Fibroblast of lung (primary cell): Measurements from ENCODE around the gene SNX33. TPM values are rescaled to one million over a fixed set of nuclear protein-coding genes. Genes with fewer than 3 reads are reported as not detected.

ENCODE experiments used
- DNase-seq, 2 donors: peaks; one replicate each; pipeline versions ENCODE4 v3.0.0 to v3.0.0-alpha.2; 2010; ENCODE audit warnings: low read depth in 2 of 2
- H2AFZ ChIP-seq: 2 replicates; pipeline ENCODE4 v1.5.1; 2012; ENCODE audit warnings: low read length, control low read depth, inconsistent platforms
- H3K27ac ChIP-seq: 2 replicates; pipeline ENCODE4 v1.5.1; 2011; ENCODE audit warnings: low read length, control low read depth; ENCODE audit not compliant: insufficient read depth
- H3K27me3 ChIP-seq: 2 replicates; pipeline ENCODE4 v1.5.1; 2011; ENCODE audit warnings: mild to moderate bottlenecking, low read length; ENCODE audit not compliant: control insufficient read depth, insufficient read depth
- H3K36me3 ChIP-seq: 2 replicates; pipeline ENCODE4 v1.5.1; 2011; ENCODE audit warnings: low read length; ENCODE audit not compliant: control insufficient read depth, insufficient read depth
- H3K4me1 ChIP-seq: 2 replicates; pipeline ENCODE4 v1.5.1; 2011; ENCODE audit warnings: low read length; ENCODE audit not compliant: control insufficient read depth, insufficient read depth; ENCODE audit errors: extremely low read depth
- H3K4me2 ChIP-seq: 2 replicates; pipeline ENCODE4 v1.5.1; 2011; ENCODE audit warnings: low read length, control low read depth; ENCODE audit not compliant: insufficient read depth; ENCODE audit errors: extremely low read depth
- H3K4me3 ChIP-seq, 4 experiments: fragments of 200-600 bp in 1 of 4; sonication (generic) in 1 of 4; replicated peaks in 1 of 4; 2 replicates each; pipeline ENCODE4 v1.5.1; 2011 to 2016; ENCODE audit warnings: low read length in 4 of 4, low read depth in 3 of 4, mild to moderate bottlenecking in 3 of 4, control low read depth in 2 of 4, inconsistent platforms in 1 of 4, mixed read lengths in 1 of 4; ENCODE audit not compliant: insufficient read depth in 1 of 4; ENCODE audit errors: control extremely low read depth in 1 of 4
- H3K79me2 ChIP-seq: 2 replicates; pipeline ENCODE4 v1.5.1; 2012; ENCODE audit warnings: mild to moderate bottlenecking, low read length, inconsistent platforms; ENCODE audit not compliant: control insufficient read depth, insufficient read depth
- H3K9ac ChIP-seq: 2 replicates; pipeline ENCODE4 v1.5.1; 2011; ENCODE audit warnings: mild to moderate bottlenecking, low read length, control low read depth; ENCODE audit not compliant: insufficient read depth
- H3K9me3 ChIP-seq: 2 replicates; pipeline ENCODE4 v1.5.1; 2012; ENCODE audit warnings: low read depth, low read length; ENCODE audit not compliant: control insufficient read depth, insufficient read depth
- H4K20me1 ChIP-seq: 2 replicates; pipeline ENCODE4 v1.5.1; 2011; ENCODE audit warnings: low read length; ENCODE audit not compliant: control insufficient read depth, insufficient read depth; ENCODE audit errors: extremely low read depth
- EZH2 ChIP-seq: IDR thresholded peaks from 2 replicates; pipeline ENCODE4 v1.5.1; 2012; ENCODE audit warnings: low read length, control low read depth, mild to moderate bottlenecking; ENCODE audit errors: missing control alignments
- polyA plus RNA-seq, 2 donors: library from polyadenylated mRNA; depleted of rRNA in 1 of 2; stranded (reverse) in 1 of 2; unstranded in 1 of 2; fragments of >200 nt; gene quantifications; 2 replicates each; pipeline ENCODE4 v1.2.1, GENCODE V29; 2011 to 2012; ENCODE audit warnings: missing spikeins in 1 of 2
- total RNA-seq: library from RNA; depleted of rRNA; stranded (reverse); fragments of >200 nt; gene quantifications from 2 replicates; pipeline ENCODE4 v1.2.1, GENCODE V29; 2014
- TF ChIP-seq, protein P1 (sequence below), 2 donors: IDR thresholded peaks in 1 of 2; conservative IDR thresholded peaks in 1 of 2; 1 replicate in 1 of 2; 2 replicates in 1 of 2; pipeline ENCODE4 v1.5.1; 2011 to 2012; ENCODE audit warnings: low read length in 2 of 2, control low read depth in 1 of 2, inconsistent platforms in 1 of 2, low read depth in 1 of 2, mild to moderate bottlenecking in 1 of 2

The SNX33 gene
- total and polyA plus RNA-seq, 2 donors (not counting 1 experiment from before 2014, with no cell fraction given) = 17.5 to 24.6 TPM

DNA sequence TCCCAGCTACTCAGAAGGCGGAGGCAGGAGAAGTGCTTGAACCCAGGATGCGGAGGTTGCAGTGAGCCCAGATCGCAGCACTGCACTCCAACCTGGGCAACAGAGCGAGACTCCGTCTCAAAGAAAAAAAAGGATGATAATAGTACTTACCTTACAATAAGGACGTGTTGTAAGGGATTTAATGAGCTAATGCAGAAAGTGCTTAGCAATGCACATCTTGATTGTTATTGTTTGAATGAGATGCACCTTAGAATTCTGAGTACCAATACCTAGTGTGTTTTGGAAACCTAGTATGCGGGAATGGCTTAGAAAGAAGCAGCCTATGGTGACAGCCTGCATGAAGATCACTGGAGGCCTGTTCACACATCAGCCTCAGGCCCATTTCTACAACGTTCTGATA lies 41.7 kb upstream of the SNX33 start:
- H3K79me2 ChIP-seq = no peaks in the 10 kb centered on the region
- H3K4me3 ChIP-seq = no peak overlapping the region
- no peaks in the 10 kb centered on the region for H3K9me3 ChIP-seq
- H3K27ac ChIP-seq = no peak overlapping the region
- no peak for DNase-seq
- H2AFZ ChIP-seq = no peak overlapping the region
- H4K20me1 ChIP-seq = no peaks in the 10 kb centered on the region
- H3K9ac ChIP-seq = no peak overlapping the region
- H3K4me1 ChIP-seq = no peaks in the 10 kb centered on the region
- peaks cover 7% of the 10 kb centered on the region for H3K36me3 ChIP-seq
- TF ChIP-seq, protein P1, sequence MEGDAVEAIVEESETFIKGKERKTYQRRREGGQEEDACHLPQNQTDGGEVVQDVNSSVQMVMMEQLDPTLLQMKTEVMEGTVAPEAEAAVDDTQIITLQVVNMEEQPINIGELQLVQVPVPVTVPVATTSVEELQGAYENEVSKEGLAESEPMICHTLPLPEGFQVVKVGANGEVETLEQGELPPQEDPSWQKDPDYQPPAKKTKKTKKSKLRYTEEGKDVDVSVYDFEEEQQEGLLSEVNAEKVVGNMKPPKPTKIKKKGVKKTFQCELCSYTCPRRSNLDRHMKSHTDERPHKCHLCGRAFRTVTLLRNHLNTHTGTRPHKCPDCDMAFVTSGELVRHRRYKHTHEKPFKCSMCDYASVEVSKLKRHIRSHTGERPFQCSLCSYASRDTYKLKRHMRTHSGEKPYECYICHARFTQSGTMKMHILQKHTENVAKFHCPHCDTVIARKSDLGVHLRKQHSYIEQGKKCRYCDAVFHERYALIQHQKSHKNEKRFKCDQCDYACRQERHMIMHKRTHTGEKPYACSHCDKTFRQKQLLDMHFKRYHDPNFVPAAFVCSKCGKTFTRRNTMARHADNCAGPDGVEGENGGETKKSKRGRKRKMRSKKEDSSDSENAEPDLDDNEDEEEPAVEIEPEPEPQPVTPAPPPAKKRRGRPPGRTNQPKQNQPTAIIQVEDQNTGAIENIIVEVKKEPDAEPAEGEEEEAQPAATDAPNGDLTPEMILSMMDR (conservative IDR thresholded peaks at IDR 0.05 in 1 of 2, IDR thresholded peaks at IDR 0.05 in 1 of 2; ENCODE audit: low read depth in 1 of 2, low read length in 2 of 2) = no peak
- no peak for TF ChIP-seq EZH2
- no peak overlapping the region for H3K4me2 ChIP-seq
- no peaks in the 10 kb centered on the region for H3K27me3 ChIP-seq

DNA sequence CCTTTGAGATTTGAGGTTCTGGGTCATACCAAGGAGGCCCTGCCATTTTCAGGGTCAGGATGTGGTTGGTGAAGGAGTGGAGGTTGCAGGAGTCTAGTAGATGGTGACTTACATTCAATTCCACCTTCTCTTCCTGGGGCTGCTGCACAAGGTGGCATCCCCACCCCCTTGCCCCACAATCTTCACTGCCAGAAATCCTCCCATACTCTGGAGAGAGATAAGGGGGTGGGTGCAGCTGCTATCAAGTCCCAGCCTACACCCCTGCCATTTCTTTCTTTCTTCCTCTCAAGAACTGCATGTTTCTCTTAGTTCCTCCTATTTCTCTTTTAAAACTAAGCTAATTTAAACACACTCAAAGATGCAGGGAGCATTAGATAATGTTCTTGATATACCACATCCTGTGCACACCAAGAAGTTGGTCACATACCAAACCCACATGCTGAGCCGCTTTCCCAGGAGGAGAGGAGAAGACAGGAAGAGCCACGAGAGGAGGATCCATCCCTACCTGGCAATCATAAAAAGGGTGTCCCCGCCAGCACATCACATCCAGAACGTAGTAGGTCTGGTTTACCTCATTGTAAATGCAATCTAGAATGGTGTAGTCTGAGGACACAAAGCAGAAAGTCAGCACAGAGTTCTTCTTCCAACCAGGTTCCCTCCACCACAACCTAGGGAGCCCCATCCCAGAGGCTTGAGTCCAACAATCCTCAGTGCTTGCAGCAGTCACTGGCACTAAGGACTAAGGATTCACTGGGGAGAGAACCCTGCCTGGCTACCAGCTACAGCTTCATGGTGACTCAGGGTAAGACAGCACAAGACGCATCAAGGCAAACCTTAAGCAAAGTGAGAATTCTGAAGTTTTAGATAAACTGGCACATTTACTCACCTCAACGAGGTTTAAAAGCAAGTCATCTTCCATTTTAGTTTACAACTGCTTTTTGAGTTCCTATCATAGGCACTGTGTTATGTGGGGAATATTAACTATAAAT lies 40.7 kb upstream of the SNX33 start:
- H4K20me1 ChIP-seq = no peaks in the 10 kb centered on the region
- no peak overlapping the region for H3K4me2 ChIP-seq
- no peak overlapping the region for H3K4me3 ChIP-seq
- no peak for TF ChIP-seq EZH2
- DNase-seq = peak in 1 of 2 donors; percentile 75
- no peaks in the 10 kb centered on the region for H3K4me1 ChIP-seq
- no peaks in the 10 kb centered on the region for H3K9me3 ChIP-seq
- H3K79me2 ChIP-seq = no peaks in the 10 kb centered on the region
- H2AFZ ChIP-seq = no peak overlapping the region
- no peaks in the 10 kb centered on the region for H3K27me3 ChIP-seq
- H3K27ac ChIP-seq = no peak overlapping the region
- no peak overlapping the region for H3K9ac ChIP-seq
- peaks cover 7% of the 10 kb centered on the region for H3K36me3 ChIP-seq

DNA sequence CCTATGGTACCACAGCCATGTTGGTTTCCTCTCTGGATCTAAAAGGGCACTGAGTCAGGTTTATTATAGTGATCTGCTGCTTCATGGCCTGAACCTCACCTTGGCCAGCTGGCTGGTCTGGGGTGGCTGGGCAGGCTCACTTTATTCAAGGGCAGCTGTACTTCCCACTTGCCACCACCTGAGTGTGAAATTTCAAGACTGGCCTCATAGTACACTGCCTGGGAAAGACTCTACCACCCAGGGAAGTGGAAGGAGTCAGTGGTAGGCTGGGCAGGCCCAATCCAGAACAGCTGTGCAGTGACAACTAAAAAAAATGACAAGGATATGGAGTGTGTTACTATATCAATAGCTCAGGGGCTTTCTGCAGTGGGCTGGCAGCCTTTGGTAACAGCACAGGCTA lies 30.9 kb upstream of the SNX33 start:
- no peaks in the 10 kb centered on the region for H4K20me1 ChIP-seq
- no peak overlapping the region for H2AFZ ChIP-seq
- no peak overlapping the region for H3K27ac ChIP-seq
- TF ChIP-seq EZH2 = no peak
- TF ChIP-seq, protein P1 (conservative IDR thresholded peaks at IDR 0.05 in 1 of 2, IDR thresholded peaks at IDR 0.05 in 1 of 2; ENCODE audit: low read depth in 1 of 2, low read length in 2 of 2) = no peak
- no peaks in the 10 kb centered on the region for H3K9me3 ChIP-seq
- H3K79me2 ChIP-seq = no peaks in the 10 kb centered on the region
- peaks cover 9% of the 10 kb centered on the region for H3K36me3 ChIP-seq
- H3K9ac ChIP-seq = no peak overlapping the region
- no peaks in the 10 kb centered on the region for H3K27me3 ChIP-seq
- H3K4me1 ChIP-seq = peaks cover 10% of the 10 kb centered on the region
- no peak for DNase-seq
- no peak overlapping the region for H3K4me2 ChIP-seq
- no peak overlapping the region for H3K4me3 ChIP-seq
